ENCODE results near the gene FN1. TPM values are rescaled to one million over a fixed set of nuclear protein-coding genes. Genes with fewer than 3 reads are reported as not detected.
"Not testable (repeated sequence)": the region's sequence is repeated elsewhere in the genome, so short reads cannot be mapped to it uniquely, and the experiment has no call there.

Gene FN1
- total RNA-seq, 1 experiment from 2014 or later: 143 TPM

DNA sequence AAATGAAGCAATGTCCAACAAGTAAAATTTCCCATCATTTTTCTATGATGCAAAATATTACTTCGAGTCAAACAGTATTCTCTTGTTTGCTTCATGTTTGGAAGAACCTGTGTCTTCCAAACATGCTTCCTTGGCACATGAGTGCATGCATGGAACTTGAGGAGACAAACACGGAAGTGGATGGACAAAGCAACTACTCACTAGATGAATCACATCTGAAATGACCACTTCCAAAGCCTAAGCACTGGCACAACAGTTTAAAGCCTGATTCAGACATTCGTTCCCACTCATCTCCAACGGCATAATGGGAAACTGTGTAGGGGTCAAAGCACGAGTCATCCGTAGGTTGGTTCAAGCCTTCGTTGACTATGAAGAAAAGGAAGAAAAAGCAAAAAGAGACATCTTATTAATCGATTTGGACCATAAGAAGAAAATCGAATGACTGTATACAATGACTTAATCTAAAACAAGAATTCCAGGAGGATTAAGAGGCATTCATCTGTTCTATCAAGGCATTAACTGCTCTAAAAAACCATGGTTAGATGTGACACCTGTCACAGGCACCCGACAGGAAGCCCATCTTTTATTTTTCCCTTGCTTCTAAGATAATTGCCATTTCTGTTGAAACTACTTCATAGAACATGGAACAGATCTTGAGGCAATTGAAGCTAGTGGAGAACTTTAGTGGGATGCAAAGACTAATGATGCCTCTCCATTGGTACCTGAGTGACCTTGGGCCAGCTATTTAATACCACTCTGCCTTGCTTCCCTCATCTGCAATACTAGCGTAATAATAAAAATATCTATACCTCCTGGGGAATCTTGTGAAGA lies 68.0 kb downstream of the FN1 start:
- H3K4me1 ChIP-seq: no peaks in the 10 kb centered on the region
- no peaks in the 10 kb centered on the region for H3K9me3 ChIP-seq (replicated peaks)
- H3K27me3 ChIP-seq: no peaks in the 10 kb centered on the region
- H3K27ac ChIP-seq: no peak overlapping the region
- DNase-seq: no peak
- peaks cover 55% of the 10 kb centered on the region for H3K36me3 ChIP-seq
- no peak overlapping the region for H3K4me3 ChIP-seq

DNA sequence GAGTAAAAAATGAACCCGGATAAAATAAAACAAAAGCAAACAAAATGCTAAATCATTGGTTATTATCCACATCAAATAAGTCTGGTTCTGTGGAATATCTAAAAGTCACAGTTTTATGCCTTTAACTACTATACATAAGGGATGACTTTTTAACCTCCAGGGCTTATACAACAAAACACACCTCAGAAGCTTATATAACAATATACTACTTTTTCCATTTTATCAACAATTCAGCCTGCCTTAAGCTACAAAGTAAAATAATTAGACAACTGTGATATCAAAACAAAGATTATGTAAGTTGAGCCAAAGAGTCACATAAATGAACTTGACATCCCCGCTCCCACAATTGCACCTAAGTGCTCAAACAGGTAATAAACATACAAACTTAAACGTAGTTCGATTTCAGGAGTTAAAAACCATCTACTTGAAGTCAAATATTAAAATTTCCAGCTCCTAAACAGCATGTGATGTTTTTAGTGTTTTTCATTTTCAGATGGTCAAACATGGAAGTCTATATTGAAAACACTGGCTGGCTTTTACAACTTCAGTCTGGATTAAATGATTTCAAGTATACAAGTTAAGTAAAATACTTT lies 69.3 kb downstream of the FN1 start:
- Histone ChIP-seq H3K27ac (no peak overlapping the region), H3K36me3 (peaks cover 52% of the 10 kb centered on the region), H3K9me3 (replicated peaks) (no peaks in the 10 kb centered on the region), H3K4me3 (no peak overlapping the region), H3K4me1 (no peaks in the 10 kb centered on the region), H3K27me3 (no peaks in the 10 kb centered on the region)
- no peak for DNase-seq

DNA sequence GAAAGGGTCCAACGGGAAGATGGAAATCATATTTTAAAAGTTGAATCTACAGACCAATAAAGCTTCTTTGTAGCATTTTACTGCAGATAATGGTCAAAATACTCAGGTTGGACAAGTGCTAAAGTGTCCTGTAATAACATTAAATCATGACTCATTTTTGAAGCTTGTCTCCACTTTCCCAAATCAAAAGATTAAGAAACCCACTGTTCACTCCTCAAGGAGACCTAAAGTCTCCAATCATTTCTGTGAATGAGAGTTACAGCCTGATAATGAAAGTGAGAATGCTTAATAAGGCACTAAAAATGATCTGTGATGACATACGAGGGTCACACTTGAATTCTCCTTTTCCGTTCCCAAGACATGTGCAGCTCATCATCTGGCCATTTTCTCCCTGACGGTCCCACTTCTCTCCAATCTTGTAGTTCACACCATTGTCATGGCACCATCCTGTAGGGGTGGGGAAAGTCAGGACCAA lies 70.6 kb downstream of the FN1 start:
- Histone ChIP-seq H3K4me1 (no peaks in the 10 kb centered on the region), H3K27me3 (no peaks in the 10 kb centered on the region), H3K9me3 (replicated peaks) (no peaks in the 10 kb centered on the region), H3K4me3 (no peak overlapping the region), H3K36me3 (peaks cover 56% of the 10 kb centered on the region), H3K27ac (no peak overlapping the region)
- DNase-seq: no peak

DNA sequence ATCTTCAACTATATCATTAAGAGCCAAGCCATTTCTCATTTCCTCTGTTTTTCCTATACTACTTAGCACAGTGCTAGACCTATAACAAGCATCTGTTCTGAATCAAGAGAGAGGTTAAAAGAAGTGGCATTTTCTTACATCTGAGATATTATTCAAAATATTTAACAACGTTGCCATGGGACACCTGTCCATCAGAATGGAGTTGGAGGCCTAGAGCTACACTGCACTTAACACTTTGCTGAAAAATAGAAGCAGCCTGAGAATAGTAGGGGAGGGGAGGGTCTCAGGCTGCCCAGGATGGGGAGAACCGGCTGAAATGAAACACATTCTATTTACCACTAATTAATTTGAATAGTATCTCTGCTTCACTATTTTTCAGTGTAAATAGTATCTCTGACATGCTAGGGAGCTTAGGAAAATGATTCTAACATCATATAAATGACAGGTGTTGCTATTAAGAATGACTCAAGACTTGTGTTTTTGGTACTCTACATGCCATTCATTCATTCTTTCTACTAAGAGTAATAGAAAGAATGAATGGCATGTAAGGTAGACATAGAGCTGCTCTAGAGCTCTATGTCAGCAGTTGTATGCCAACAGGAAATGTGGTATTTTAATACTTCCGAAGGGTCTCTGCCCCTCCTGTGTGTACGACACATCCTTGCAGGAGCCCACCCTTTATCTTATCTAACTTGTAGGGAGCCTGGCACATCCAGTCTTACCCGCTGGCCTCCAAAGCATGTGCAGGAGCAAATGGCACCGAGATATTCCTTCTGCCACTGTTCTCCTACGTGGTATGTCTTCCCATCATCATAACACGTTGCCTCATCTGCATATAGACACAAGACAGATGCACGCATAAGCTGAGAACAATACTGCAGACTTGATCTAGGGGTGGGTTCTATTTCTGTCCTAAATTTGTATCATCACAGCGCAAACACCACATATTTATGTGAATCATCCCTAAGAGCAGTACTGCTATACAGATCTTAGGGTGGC lies 71.4 kb downstream of the FN1 start:
- no peak for DNase-seq
- no peak overlapping the region for H3K27ac ChIP-seq
- H3K27me3 ChIP-seq: no peaks in the 10 kb centered on the region
- H3K4me1 ChIP-seq: no peaks in the 10 kb centered on the region
- H3K4me3 ChIP-seq: no peak overlapping the region
- peaks cover 56% of the 10 kb centered on the region for H3K36me3 ChIP-seq
- H3K9me3 ChIP-seq (replicated peaks): no peaks in the 10 kb centered on the region

DNA sequence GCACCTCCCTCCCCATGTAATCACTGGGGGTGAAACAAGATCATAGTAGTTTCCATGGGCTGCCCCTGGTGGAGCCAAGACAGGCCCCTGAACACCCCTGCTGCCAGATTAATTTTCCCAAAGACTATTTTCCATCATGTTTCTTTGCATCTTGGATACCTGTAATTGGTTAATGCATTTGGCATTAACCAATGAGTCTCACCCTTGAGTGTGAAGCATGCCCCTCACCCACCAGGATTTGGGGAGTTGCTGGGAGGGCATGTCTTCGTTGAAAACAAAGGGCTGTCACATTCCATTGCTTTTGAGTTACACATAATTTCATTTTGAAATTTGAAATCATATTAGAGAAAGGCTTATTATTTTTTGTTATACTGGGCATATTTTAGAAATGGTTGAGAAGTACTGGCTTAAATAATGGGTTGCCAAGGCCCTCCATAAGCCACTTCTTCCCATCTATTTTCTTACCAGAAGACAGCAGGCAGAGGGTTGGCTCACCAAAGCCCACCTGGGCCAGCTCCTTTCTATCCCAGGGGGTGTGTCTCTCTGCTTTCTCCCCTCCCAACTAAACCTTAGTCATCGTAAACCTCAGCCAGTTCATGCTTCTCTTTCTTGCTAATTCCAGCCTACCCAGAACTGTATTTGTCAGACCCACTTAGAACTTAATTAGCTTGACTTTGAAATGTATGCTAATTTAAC lies 72.3 kb downstream of the FN1 start:
- no peak overlapping the region for H3K27ac ChIP-seq
- peaks cover 52% of the 10 kb centered on the region for H3K36me3 ChIP-seq
- no peak for DNase-seq

DNA sequence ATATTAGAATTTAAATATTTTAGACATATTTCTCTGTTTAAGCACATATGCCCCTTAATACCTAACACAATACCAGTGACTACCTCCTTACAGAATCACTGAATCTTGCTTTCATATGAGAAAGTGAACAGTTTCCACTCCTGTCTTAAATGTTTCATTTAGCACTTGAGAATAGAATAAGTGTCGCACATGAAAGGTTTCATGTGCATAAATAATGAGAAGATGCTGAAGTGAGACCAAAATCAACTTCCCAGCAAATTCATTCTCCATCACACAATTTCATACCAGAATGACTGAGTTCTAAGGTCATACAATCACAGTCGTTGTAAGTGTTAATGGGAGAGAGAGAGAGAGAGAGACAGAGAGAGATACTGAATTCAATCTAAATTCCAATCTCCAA lies 72.8 kb downstream of the FN1 start:
- Histone ChIP-seq H3K27ac (no peak overlapping the region), H3K36me3 (peaks cover 46% of the 10 kb centered on the region), H3K4me1 (no peaks in the 10 kb centered on the region), H3K9me3 (replicated peaks) (no peaks in the 10 kb centered on the region), H3K4me3 (no peak overlapping the region), H3K27me3 (no peaks in the 10 kb centered on the region)
- DNase-seq: no peak

More for the DNA sequence above, 72.3 kb downstream of the FN1 start:
- no peak overlapping the region for H3K4me3 ChIP-seq
- no peaks in the 10 kb centered on the region for H3K4me1 ChIP-seq
- no peaks in the 10 kb centered on the region for H3K9me3 ChIP-seq (replicated peaks)
- H3K27me3 ChIP-seq: no peaks in the 10 kb centered on the region

DNA sequence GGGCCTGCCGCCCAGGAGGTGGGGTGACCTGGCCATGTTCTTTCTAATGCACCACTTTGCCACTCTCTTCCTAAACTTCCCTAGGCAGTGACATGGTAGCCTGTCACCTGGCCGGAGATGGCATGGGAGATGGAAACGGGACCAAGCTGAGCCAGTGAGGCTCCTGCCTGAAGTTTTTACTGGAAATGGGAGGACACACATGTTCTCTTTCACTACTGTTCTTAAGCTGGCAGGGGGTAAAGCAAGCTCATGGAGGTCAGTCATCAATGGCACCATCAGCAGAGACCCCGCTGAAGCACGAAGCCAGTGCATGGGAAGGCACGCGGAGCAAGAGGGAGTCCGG lies 73.3 kb downstream of the FN1 start:
- Histone ChIP-seq H3K4me1 (no peaks in the 10 kb centered on the region), H3K36me3 (peaks cover 41% of the 10 kb centered on the region)

DNA sequence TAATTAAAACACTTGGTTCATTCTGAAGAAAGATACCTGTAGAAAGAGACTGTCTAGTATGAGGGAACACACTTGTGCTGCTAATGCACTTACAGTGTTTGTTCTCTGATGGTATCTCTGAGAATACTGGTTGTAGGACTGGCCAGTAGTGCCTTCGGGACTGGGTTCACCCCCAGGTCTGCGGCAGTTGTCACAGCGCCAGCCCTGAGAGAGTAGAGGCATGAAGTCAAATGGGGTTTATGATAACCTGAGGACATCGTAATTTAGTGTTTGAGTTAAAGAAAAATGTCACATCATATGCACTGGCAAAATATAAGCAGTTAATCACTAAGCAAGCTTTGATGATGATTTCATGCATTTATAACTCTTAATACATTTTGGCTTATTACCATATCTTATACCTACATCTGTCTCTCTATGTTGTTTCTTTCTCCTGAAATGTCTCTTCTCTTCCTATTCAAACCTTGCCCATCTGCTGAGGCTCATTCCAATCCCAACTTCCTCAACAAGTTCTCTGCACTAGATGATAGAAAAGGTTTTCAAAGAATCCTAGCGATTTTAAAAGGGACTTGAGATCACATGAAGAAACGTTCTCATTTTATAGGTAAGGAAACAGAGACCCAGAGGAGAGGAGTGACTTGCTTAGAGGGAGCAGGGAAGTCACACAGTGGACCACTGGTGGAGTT lies 73.8 kb downstream of the FN1 start:
- no peak for DNase-seq

More for the DNA sequence above, 73.3 kb downstream of the FN1 start:
- Histone ChIP-seq H3K27me3 (no peaks in the 10 kb centered on the region), H3K9me3 (replicated peaks) (no peaks in the 10 kb centered on the region), H3K27ac (no peak overlapping the region), H3K4me3 (no peak overlapping the region)
- no peak for DNase-seq

DNA sequence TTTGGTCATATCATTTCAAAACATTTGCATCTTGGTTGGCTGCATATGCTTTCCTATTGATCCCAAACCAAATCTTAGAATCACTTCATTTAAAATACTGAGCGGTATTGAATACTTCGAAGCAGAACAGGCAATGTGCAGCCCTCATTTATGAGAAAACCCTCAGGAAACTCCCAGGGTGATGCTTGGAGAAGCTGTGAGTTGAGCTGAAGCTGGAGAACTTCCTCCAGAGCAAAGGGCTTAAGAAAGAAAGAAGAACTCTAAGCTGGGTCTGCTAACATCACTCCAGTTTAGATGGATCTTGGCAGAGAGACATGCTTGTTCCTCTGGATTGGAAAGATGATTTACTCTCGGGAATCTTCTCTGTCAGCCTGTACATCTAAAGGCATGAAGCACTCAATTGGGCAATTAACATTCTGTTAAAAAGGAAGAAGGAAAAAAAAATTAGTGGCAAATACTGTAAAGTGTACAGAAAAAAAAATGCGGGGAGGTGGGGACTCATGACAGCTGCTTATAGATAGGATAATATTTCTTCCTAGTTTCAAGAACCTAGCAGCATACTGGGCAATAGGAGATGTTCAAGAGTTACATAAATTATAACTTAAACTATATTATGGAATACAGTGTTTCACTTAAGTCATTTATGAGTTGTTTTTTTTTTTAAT lies 74.5 kb downstream of the FN1 start:
- DNase-seq: no peak
- Histone ChIP-seq H3K9me3 (replicated peaks) (no peaks in the 10 kb centered on the region), H3K36me3 (peaks cover 33% of the 10 kb centered on the region), H3K4me1 (no peaks in the 10 kb centered on the region), H3K4me3 (no peak overlapping the region), H3K27ac (no peak overlapping the region), H3K27me3 (no peaks in the 10 kb centered on the region)

More for the DNA sequence above, 73.8 kb downstream of the FN1 start:
- H3K4me3 ChIP-seq: no peak overlapping the region
- peaks cover 36% of the 10 kb centered on the region for H3K36me3 ChIP-seq
- H3K27me3 ChIP-seq: no peaks in the 10 kb centered on the region
- H3K9me3 ChIP-seq (replicated peaks): no peaks in the 10 kb centered on the region
- no peak overlapping the region for H3K27ac ChIP-seq
- H3K4me1 ChIP-seq: no peaks in the 10 kb centered on the region

DNA sequence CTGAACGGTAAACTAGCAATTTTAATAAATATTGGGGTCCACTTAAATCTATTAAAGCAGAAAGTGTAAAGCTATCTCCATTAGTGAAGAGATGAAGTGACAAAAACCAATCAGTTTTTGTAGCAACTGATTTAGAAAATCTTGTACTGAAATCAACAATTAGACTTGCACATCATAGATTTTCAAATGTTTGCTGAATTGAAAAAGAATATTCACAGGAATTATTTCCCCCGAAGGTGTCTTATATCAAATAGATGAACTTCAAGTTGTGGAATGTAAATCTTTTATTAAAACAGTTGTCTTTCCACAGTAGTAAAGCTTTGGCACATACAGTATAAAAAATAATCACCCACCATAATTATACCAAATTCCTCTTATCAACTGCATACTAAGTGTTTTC lies 75.3 kb downstream of the FN1 start:
- no peaks in the 10 kb centered on the region for H3K4me1 ChIP-seq
- peaks cover 31% of the 10 kb centered on the region for H3K36me3 ChIP-seq
- H3K4me3 ChIP-seq: no peak overlapping the region
- no peak overlapping the region for H3K27ac ChIP-seq
- H3K27me3 ChIP-seq: no peaks in the 10 kb centered on the region
- no peaks in the 10 kb centered on the region for H3K9me3 ChIP-seq (replicated peaks)
- DNase-seq: no peak

DNA sequence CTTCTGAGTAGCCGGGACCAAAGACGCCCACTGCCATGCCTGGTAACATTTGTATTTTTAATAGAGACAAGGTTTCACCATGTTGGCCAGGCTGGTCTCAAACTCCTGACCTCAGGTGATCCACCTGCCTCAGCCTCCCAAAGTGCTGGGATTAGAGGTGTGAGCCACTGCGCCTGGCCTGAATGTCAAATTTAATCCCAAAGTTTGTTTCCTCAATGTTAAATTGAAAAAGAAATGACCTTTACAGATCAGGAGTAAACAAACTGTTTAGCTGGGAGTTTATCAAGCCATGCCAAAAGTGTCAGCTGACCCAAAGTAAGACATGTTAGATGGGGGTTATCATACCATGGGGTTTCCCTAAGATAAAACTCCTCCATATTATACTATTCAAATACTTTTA lies 75.8 kb downstream of the FN1 start:
- peaks cover 26% of the 10 kb centered on the region for H3K36me3 ChIP-seq
- not testable (repeated sequence) for H3K4me3 ChIP-seq; H3K9me3 ChIP-seq (replicated peaks); H3K27ac ChIP-seq; H3K4me1 ChIP-seq; DNase-seq; H3K27me3 ChIP-seq

DNA sequence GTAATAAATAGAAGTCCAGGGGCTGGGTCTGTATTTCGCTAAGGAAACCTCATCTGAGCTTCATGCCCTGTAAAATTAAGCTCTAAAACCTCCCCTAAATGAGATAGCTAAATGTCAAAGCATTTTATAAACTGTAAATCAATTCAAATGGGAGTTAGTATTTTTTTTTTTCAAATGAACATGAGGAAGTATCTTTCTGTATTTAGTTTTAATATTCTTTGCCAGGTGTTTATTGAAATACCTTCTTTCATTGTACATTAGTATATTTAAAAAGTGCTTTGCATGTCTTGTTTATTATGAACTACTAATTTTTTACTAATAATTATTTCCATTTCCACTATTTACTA lies 76.3 kb downstream of the FN1 start:
- Histone ChIP-seq H3K27me3 (no peaks in the 10 kb centered on the region), H3K27ac (no peak overlapping the region), H3K4me3 (no peak overlapping the region), H3K36me3 (peaks cover 22% of the 10 kb centered on the region), H3K4me1 (no peaks in the 10 kb centered on the region), H3K9me3 (replicated peaks) (no peaks in the 10 kb centered on the region)
- DNase-seq: no peak

DNA sequence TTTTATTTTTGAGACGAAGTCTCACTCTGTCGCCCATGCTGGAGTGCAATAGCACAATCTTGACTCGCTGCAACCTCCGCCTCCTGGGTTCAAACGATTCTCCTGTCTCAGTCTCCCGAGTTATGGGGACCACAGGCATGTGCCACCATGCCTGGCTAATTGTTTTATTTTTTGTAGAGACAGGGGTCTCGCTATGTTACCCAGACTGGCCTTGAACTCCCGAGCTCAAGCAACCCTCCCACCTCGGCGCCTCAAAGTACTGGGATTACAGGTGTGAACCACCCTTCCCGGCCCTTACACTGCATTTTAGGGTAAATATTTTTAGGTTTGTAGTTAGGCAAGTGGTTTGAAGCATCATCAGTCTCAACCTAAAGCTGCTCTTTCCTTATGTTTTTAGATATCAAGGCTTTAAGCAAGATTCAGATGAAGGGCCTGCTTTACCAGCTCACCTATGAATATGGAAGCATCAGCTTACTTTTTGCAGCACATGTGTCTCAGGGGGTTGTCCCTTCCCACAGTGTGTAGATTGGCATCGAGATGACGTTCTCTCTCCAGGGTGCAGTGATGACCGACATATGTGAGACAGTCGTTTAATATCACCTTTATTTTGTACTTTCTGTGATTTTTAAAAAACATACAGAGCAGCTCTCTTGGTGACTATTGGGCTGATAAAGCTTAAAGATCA lies 76.8 kb downstream of the FN1 start:
- Histone ChIP-seq H3K4me3 (no peak overlapping the region), H3K4me1 (no peaks in the 10 kb centered on the region), H3K27ac (no peak overlapping the region), H3K36me3 (peaks cover 18% of the 10 kb centered on the region), H3K27me3 (no peaks in the 10 kb centered on the region), H3K9me3 (replicated peaks) (no peaks in the 10 kb centered on the region)
- DNase-seq: no peak

All from SJCRH30 (cell line).